ACHN (cell line): ENCODE results near the gene SF3B3.

Experiments
- DNase-seq: peaks from one replicate; pipeline ENCODE4 v3.0.0-alpha.2; 2015
- in situ Hi-C: cut with HindIII; loops from 2 replicates; pipeline ENCODE4 v1.10.0; 2017; ENCODE audit warnings: low sequenced_read_pairs, low pct_ligation_motif_present, low pct_unique_long_range_greater_than_20kb

The SF3B3 gene

DNA sequence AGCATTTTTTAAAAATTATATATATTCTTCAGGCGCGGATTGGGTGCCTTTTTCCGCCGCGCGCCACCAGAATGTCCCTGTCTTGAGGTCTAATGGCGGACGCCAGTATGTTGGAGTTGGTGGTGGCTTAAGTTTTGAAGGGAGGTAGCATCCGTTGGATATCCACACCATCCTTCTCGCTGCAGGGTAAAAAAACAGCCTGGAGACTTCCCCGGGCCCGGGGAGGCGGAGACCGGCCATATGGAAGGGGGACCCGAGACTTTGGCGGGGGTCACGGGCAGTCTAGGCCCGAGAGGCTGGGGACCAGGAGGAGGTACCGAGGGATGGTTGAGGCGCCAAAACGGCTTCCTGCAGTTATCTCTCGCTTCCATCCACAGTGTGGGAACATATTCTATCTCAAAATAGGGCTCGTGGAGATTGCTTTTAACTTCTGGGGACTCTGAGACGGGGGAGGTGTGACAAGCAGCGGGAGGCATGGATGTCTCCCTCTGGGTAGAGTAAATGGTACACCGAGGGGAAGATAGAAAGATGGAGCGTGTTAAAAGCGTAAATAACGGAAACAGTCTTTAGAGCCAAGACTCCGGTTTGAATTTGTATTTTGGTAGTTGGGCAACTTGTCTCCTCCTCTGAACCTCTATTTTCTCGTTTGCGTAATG is at the start of gene SF3B3:
TSS of gene SF3B3 (plus strand) at position 74 of the 656 bp plus-strand sequence. CDS start 2,841 bp downstream, outside the sequence.
- peak; percentile 48 for DNase-seq
- in situ Hi-C loops: no loop called here

DNA sequence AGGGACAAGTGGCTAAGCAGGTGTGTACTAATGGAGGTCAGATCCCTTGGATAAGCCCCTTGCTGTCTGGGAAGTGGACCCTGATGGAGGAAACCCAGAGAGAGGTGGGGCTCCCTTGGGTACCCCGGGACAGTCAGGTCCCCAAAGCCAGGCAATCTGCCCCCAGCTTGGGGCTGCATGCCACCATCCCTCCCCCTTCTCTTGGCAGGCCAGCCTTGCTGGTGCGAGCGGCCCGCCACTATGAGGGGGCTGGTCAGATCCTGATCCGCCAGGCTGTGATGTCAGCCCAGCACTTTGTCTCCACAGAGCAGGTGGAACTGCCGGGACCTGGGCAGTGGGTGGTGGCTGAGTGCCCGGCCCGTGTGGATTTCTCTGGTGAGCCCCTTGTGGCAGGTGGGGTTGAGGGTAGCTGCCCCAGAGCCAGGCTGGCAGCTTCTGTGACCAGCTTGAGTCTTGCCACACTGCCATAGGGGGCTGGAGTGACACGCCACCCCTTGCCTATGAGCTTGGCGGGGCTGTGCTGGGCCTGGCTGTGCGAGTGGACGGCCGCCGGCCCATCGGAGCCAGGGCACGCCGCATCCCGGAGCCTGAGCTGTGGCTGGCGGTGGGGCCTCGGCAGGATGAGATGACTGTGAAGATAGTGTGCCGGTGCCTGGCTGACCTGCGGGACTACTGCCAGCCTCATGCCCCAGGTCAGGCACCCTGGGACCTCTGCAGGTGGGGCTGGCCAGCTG is 49.1 kb upstream of the SF3B3 start:
- no peak for DNase-seq
- in situ Hi-C loops: no loop called here

DNA sequence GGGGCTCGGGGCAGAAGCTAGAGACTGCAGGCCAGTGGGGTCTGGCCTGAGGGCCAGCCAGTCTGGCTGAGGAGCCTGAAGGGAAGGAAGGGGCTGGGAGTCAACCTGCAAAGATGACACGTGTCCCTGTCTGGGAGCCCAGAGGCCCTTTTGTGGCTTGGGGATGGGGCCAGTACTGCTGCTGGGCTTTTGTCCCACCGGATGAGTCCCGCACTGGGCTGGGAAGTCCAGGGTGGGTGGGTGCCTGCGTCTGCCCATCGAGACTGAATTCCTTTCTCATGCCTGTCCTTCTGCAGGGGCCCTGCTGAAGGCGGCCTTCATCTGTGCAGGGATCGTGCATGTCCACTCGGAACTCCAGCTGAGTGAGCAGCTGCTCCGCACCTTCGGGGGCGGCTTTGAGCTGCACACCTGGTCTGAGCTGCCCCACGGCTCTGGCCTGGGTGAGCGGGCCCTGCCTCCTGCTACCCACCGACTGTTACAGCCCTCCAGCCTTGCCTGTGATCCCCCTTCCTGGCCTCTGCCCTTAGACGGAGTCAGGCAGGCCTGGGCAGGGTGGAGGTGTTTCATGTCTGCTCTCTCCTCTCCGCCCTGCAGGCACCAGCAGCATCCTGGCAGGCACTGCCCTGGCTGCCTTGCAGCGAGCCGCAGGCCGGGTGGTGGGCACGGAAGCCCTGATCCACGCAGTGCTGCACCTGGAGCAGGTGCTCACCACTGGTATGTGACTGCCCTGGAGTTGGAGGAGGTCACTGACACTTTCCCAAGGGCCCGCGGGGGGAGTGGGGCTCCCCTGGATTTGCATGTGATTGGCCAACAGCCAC is 48.4 kb upstream of the SF3B3 start:
- in situ Hi-C loops: no loop called here
- no peak for DNase-seq

DNA sequence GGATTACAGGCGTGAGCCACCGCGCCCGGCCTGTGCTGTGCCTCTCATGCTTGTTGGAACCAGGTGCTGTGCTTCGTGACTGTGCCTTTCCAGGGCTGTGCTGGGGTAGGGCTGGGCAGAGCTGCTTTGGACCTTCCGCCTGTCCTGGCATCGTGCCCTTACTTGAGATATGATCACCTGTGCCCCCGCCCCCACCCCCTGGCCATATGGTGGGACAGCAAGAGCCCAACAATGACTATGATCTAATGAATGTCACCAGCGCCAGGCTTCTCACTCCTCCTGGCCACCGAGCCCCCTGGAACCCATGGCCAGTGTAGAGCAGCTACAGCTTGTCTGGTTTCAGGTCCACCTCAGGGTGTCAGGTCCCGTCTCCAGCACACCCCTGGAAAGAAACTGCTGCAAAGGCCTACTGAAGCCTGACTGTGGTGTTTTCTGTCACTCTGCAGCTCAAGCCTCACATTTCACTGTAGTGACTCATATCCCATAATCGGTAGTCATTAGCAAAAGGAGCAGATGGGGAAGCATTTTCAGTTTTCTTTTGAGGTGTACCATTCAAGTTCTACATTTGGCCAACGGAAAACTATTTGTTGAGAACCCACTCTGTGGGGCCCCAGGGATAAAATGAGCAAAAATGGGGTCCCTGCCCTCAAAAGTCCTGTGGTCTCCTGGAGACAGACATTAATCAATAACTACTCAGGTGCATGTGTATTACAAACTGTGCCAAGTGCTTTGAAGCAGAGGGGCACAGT is 47.2 kb upstream of the SF3B3 start:
- peak; percentile 92 for DNase-seq
- in situ Hi-C loops: no loop called here

DNA sequence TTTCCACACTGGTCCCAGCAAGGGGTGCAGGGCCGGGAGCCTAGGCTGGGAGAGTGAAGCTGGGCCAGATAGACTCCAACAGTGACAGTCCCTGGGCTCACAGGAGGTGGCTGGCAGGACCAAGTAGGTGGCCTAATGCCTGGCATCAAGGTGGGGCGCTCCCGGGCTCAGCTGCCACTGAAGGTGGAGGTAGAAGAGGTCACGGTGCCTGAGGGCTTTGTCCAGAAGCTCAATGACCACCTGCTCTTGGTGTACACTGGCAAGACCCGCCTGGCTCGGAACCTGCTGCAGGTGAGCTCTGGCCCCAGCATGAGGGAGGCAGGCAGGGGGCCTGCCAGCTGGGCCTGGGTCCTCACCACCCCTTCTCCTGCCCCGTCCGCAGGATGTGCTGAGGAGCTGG is 45.4 kb upstream of the SF3B3 start:
- in situ Hi-C loops: no loop called here

DNA sequence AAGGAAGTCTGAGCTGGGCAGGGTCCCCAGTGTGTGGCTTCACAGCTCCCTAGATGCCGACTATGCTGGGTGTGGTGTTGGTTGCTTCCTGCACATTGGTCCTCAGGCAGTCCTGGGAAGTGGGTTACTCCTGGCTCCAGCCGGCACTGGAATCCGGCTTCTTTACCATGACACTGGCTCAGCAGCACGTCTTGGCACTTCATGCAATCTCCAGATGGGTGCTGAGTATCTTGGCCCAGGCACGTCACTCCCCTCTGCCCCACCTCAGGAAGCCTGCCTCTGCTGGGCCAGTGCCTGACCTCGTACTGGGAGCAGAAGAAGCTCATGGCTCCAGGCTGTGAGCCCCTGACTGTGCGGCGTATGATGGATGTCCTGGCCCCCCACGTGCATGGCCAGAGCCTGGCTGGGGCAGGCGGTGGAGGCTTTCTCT is 44.7 kb upstream of the SF3B3 start:
- no peak for DNase-seq
- in situ Hi-C loops: no loop called here

More for the DNA sequence above, 45.4 kb upstream of the SF3B3 start:
- no peak for DNase-seq

DNA sequence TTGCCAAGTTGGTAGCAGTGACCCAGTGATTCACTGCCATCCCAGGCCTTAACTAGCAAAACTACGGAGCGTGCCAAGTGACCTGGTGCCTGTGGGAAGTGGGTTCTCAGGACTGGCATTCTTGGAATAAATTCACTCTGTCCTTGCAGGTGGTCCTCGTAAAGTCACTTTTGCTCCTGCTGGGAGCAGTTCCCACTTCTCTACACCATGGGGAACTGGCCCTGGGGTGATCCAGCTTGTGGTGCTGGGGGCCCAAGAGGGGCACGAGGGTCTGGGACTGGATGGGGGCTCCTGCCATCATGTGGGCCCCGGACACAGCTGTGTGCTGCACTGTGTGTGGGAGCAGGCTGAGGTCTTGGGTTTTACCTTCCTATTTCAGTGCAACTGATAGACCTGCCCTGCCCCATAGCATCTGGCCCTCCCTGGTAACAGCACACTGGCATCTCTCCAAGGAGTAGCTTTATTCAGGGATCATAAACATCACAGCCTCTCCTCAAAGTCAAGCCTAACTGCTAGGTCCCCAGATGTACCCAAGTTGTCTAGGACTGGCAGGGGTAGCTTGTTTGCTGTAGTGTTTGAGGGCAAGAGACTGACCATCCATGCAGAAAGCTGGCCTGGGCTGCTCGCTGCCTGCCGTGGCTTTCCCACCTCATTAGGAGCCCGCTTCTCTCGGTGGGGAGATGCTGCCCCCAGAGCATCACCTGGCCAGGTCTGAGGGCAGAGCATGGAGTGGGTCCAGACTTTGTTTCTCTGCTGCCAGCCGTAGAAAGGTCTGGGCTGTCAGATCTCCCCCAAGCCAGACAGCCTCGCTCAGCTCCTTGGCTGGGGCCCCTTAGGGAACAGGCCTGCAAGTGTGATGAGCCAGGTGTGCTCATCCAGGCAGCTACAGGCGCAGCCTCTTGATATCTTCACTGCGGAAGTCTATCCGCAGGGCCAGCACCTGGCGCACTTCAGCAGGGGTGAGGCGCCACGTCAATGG is 43.2 kb upstream of the SF3B3 start:
- DNase-seq: no peak

DNA sequence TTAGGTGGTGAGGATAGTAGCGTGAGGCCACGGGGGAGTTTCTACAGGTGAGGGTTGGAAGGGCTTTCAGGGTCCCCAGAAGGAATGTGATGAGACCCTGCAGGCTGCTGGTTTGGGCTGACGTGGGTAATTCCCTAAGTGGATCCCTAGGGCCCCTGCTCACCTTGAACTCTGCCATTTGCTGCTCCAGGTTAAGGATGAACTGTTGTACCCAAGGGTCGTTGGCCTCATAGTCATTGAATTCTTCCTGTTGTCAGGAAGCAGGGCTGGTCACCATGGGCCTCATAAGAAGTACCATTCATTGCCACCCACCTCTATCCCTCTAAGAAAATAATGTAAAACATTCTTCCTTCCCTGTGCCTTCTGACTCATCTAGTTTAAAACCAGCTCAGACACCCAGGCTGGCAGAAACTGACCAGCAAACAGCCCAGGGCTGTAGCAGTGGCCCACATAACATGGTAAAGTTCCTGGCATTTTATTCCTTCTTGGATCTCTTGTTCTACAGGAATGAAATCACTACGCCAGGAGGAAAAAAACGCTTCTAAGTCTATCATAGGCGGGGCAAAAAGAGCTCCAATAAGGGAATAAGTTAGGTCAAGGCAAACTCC is 41.6 kb upstream of the SF3B3 start:
- no peak for DNase-seq
- in situ Hi-C loops: no loop called here

More for the DNA sequence above, 43.2 kb upstream of the SF3B3 start:
- in situ Hi-C loops: no loop called here

DNA sequence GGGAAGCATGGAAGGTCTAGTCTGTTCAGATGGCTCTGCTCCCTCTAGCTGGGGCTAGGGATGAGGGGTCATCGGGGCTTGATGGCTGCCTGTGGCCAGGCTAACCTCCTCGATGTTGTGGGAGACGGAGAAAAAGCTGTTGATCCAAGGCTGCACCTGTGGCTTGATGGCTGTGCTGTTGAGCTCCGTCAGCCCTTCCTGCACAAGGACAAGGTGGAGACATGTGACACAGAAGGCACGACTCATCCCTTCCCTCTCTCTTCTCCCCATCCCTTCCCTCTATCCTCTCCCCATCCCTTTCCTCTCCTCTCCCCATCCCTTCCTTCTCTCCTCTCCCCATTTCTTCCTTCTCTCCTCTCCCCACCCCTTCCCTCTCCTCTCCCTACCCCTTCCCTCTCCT is 41.0 kb upstream of the SF3B3 start:
- in situ Hi-C loops: no loop called here
- no peak for DNase-seq

DNA sequence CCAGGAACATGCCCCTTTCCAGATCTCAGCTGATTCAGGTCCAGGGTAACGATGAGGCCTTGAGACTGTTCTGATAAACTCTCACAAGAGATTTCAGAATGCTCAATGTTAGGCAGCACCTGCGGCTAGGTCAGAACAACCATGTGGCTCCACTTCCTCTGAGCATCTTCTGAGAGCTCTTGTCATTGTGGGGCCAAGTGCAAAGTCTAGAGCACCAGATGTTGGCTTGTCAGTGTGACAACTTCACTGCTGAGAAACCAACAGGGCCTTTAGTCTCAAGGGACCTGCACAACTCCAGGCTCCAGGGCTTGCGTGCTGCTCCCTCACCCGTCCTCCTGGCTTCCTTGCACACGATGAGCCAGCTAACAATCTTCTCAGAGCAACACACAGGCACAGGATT is 40.2 kb upstream of the SF3B3 start:
- in situ Hi-C loops: no loop called here
- DNase-seq: no peak

DNA sequence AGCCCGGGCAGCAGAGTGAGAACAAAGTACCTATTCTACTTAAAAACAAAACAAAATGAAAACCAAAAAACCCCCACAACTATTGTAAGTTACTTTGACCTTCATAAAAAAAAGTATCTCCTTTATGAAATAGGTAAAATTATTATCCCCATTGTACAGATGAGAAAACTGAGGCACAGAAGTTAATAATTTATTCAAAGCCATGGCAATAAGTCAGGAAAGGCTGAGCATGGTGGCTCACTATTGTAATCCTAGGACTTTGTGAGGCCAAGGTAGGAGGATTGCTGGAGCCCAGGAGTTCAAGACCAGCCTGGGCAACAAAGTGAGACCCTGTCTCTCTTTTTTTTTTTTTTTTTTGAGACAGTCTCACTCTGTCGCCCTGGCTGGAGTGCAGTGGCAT is 38.7 kb upstream of the SF3B3 start:
- DNase-seq: no peak
- in situ Hi-C loops: no loop called here

DNA sequence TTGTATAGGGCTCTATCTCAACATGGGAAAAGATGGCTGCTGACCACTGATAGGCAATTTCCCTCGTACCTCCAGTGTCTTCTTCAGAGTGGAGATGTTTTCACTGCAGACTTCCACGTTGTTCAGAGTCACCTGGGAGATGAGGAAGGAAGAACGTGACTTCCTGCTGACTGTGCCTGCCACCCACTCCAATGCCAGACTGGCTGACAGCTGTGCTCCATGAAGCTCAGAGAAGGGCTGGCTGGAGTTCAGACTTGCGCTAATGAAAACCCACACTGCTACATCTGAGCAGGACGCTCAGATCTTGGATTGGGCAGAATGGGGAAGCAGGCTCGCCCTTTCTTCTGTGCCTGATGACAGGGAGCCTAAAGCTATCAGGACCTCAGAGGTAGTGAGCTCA is 33.4 kb upstream of the SF3B3 start:
- in situ Hi-C loops: no loop called here
- DNase-seq: no peak

DNA sequence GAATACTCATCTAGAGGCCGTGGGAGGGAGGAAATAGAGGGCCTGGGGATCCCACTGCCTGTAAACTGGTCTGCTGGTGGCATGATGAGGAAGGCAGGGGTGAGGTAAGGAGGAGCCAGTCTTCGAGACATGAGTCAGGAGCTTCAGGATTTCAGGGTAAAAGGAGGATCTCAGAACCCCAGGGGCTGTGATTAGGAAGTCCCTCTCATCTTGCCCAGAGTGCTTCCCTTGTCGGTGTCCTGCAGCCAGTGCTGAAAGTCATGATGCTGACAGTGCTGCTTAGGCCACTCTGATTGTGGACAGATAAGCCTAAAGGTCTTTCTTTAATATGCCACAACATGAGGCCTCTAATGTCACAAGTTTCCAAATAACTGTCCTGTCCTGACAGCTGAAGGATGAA is 29.8 kb upstream of the SF3B3 start:
- DNase-seq: no peak
- in situ Hi-C loops: no loop called here

DNA sequence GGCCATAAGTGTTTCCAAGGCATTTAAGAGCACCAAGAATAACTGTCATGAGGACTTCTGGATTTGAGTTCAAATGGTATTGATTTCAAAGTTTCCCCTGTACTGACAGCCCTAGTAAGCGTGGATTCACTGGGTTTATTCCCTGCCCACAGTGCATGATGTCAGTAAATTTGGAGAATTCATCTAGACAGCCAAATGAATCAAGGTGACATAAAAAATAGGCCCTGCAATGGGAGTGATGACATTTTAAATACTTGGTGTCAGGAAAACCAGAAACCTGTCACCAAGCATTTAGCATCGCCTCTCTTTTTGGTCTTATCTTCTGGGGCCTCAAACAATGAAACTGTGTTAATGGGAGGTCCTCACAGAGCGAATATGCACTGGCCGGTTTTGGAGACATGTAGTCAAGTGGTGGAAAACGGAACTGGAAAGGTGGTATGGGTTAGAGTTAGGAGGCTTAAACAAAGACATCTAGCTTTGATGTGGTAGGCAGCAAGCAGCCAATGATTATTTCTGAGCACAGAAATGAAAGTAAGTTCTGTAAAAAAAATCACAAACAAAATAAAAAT is 29.3 kb upstream of the SF3B3 start:
- in situ Hi-C loops: no loop called here
- no peak for DNase-seq

DNA sequence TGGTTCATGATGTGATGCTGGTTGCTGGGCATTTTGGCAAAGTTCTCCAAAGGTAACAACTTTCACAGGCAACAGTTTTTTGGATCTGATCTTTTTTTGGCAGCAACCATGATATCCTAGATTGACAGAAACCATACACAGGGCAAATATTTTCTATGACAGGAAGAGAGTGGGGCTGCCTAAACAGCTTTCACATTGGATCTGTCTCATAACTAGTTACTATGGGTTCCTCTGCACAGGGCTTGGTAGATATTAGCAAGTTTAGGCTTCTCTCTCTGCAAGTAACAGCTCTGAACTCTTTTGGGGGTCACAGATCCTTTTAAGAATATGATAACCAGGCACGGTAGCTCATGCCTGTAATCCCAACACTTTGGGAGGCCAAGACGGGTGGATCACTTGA is 28.8 kb upstream of the SF3B3 start:
- in situ Hi-C loops: no loop called here

DNA sequence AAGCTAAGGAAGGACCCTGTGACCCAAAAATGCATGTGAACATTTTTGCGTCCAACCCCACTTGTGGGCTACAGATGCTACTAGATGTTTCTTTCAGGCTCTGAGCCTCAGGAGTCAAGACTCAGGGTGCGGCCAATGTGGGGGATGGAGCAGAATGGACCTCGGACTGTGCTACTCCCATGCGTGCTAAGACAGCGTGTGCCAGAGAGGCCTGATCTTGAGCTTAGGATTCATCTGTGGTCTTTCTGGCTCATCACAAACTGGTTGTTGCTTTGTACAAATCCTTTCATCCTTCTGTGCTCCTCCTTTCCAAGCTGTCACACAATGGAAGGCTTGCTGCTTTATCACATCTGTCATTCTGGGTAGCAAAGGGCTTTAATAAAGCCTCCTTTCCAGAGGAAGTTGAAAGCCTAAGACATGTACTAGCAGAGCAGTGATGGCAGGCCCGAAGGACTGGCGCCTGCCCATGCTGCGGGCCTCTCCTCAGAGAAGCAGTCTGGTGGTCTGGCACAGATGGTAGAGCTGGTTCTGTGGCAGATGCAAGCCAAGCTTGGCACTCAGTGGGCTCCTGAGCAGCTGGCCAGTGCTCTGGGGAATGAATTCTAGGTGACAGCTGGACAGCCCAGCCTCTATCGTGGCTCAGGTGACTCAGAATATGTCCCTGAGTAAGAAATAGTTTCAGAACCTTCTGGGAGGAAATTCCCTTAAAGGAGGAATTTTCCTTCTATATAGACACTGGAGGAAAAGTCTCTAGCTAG is 28.0 kb upstream of the SF3B3 start:
- DNase-seq: no peak
- in situ Hi-C loops: no loop called here

More for the DNA sequence above, 28.8 kb upstream of the SF3B3 start:
- DNase-seq: no peak
